ENCODE results near the gene APLF. TPM values are rescaled to one million over a fixed set of nuclear protein-coding genes. Genes with fewer than 3 reads are reported as not detected.

APLF gene
- total and polyA plus RNA-seq, 8 donors, result 3.3 to 4.4 (median 3.9) TPM

DNA sequence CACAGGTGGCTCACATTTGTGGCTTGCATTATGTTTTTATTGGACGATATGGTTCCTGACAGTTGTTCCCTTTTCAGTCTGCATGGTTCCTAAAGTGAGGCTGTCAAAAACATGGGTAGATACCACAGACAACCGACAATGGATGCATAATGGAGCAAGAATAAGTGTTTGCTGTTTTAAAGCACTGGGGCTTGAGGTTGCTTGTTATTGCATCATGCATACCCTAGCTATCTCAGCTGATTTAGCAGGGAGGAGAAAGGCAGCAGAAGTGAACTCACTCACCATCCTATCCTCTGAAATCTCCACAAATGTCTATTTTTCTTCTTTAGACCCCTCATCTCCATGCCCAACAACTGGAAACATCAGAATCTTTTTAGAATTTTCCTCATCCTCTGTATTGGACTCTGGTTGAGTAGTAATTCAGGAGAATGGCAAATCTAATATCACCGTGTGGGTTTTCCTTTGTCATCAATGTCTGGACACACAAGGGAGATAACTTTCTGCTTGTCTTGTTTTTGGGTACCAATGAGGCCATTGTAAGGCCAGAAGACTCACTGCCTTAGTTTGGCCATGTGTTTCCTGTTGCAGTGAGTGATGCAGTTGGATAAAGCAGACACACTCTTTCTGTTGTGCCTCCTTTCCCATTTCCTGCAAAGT lies 47.0 kb upstream of the APLF start:
- no peak overlapping the region for H3K27ac ChIP-seq
- TF ChIP-seq, protein P1, sequence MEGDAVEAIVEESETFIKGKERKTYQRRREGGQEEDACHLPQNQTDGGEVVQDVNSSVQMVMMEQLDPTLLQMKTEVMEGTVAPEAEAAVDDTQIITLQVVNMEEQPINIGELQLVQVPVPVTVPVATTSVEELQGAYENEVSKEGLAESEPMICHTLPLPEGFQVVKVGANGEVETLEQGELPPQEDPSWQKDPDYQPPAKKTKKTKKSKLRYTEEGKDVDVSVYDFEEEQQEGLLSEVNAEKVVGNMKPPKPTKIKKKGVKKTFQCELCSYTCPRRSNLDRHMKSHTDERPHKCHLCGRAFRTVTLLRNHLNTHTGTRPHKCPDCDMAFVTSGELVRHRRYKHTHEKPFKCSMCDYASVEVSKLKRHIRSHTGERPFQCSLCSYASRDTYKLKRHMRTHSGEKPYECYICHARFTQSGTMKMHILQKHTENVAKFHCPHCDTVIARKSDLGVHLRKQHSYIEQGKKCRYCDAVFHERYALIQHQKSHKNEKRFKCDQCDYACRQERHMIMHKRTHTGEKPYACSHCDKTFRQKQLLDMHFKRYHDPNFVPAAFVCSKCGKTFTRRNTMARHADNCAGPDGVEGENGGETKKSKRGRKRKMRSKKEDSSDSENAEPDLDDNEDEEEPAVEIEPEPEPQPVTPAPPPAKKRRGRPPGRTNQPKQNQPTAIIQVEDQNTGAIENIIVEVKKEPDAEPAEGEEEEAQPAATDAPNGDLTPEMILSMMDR (IDR thresholded peaks at IDR 0.05), result no peak
- no peak for ATAC-seq
- DNase-seq, result no peak
- H3K4me3 ChIP-seq, result no peak overlapping the region
- H3K27me3 ChIP-seq, result no peaks in the 10 kb centered on the region
- no peaks in the 10 kb centered on the region for H3K9me3 ChIP-seq
- H3K4me1 ChIP-seq, result peaks cover 0 to 20% of the 10 kb centered on the region in 2 donors
- H3K36me3 ChIP-seq, result no peaks in the 10 kb centered on the region
- intact Hi-C loops (cut with DNase I), result no loop called here

DNA sequence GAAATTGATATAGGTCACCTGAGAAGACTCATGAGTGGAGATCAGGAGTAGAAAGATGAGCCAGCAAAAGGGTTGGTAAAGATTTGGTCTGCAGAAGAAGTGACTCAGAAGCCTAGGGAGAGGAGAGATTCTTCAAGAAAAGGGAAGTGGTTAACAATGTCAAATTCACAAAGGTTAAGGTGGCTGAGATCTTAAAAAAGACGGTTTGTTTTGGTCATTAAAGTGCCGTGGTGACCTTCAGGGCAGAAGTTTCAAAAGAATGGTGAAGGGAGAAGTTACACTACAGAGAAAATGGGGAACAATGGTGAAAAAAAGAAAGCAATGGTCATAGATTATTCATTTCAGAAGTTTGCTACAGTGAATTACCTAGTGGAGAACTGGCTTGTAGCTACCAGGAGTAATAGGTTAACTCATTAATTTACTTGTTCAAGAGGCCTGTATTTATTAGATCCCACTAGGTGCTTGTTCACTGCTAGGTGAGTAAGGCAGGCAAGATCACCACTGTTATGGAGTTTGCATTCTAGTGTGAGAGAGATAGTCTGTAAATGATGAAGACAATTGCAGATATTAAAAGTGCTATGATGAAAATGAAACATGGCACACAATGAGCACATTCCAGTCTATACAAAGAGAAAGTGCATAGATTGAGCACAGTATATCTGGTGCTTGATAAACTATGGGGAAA lies 43.3 kb upstream of the APLF start:
- no peak for ATAC-seq
- H3K27ac ChIP-seq, result peak overlapping the region in 1 of 2 donors; percentile 73
- intact Hi-C loops (cut with DNase I), result no loop called here

DNA sequence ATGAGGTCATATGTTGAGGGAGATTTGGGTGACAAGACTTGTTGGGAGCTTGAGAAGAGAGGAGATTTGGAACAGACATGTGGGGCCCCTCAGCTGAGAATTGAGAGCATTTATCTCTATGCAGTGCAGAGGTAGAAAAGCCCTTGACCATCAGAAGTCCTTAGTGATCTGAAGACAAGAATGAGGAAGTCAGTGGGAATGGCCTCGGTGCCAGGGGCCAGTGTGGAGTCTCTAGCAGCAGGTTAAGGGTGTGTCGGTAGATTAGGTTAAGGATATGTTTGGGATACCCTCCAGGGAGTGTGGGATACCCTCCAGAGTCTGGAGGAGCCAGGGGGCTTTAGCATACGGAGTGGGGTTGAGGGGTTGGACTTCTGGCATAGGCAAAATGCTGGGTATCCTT lies 41.9 kb upstream of the APLF start:
- Histone ChIP-seq H3K27ac (peak overlapping the region in 1 of 2 donors; percentile 33), H3K4me3 (no peak overlapping the region), H3K4me1 (peaks cover 11 to 52% of the 10 kb centered on the region in 2 donors), H3K9me3 (no peaks in the 10 kb centered on the region), H3K27me3 (no peaks in the 10 kb centered on the region), H3K36me3 (no peaks in the 10 kb centered on the region)
- TF ChIP-seq, protein P1 (IDR thresholded peaks at IDR 0.05), result no peak
- intact Hi-C loops (cut with DNase I), result no loop called here
- DNase-seq, result no peak
- no peak for ATAC-seq

More for the DNA sequence above, 43.3 kb upstream of the APLF start:
- no peaks in the 10 kb centered on the region for H3K36me3 ChIP-seq
- TF ChIP-seq, protein P1 (IDR thresholded peaks at IDR 0.05), result no peak
- no peaks in the 10 kb centered on the region for H3K27me3 ChIP-seq
- H3K4me3 ChIP-seq, result no peak overlapping the region
- DNase-seq, result no peak
- no peaks in the 10 kb centered on the region for H3K9me3 ChIP-seq
- H3K4me1 ChIP-seq, result peaks cover 11 to 52% of the 10 kb centered on the region in 2 donors

DNA sequence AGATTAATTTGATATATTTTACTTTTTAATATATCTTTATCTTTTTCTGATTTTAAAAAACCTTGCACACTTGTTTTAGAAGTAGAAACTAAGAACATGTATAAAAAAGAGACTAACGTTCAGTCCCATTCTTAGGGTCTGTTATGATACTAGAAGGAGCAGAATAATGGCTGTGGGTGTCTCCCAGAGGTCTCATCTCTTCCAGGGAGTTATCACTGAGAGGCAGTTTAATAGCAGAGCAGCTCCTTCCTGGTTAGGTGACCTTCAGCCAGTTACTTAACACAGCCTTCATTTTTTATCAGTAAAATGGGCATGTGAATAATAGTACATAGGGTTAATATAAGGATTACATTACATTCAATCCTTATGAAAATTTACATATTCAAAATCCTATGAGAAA lies 40.9 kb upstream of the APLF start:
- Histone ChIP-seq H3K4me3 (no peak overlapping the region), H3K27me3 (no peaks in the 10 kb centered on the region), H3K36me3 (no peaks in the 10 kb centered on the region), H3K27ac (peak overlapping the region in 1 of 2 donors; percentile 42), H3K4me1 (peaks cover 11 to 52% of the 10 kb centered on the region in 2 donors), H3K9me3 (no peaks in the 10 kb centered on the region)
- intact Hi-C loops (cut with DNase I), result no loop called here
- DNase-seq (no peak), ATAC-seq (no peak)
- TF ChIP-seq, protein P1 (IDR thresholded peaks at IDR 0.05), result no peak

DNA sequence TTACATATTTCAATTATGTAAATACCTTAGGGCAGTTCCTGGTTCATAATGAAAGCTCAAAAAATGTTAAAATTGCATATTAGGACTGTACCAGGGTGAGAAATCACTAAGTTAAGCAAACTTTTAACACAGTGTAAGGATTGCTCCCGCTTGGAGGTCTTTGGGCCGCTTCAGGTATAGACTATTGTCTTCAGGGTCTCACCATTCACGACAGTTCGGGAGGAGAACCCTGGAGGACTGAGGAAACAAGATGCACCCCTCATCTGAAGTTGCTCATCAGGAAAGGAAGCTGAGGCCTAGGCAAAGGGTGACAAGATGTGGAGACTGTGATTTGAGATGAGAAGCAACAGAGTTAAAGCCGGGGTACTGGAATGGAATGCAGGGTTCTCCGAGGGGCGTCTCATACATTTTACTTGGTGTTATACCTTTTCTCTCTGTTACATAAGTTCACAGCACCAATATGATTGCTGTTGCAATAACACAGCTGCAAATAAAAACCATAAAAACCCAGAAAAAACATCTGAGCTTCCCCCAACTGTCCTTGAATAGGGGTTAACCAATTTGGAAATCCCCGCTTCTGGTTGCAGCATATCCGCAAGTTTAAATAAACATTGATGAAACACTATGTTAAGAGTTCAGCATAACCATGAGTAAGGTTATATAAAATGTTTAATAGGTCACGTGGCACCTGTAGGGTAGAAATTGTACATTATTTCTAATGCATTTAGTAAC lies 40.4 kb upstream of the APLF start:
- H3K9me3 ChIP-seq, result no peaks in the 10 kb centered on the region
- ATAC-seq, result peak; percentile 32
- H3K27ac ChIP-seq, result peak overlapping the region in 1 of 2 donors; percentile 42
- peaks cover 11 to 52% of the 10 kb centered on the region in 2 donors for H3K4me1 ChIP-seq
- no peaks in the 10 kb centered on the region for H3K27me3 ChIP-seq
- intact Hi-C loops (cut with DNase I), result no loop called here
- no peak for DNase-seq
- TF ChIP-seq, protein P1 (IDR thresholded peaks at IDR 0.05), result no peak
- H3K36me3 ChIP-seq, result no peaks in the 10 kb centered on the region
- no peak overlapping the region for H3K4me3 ChIP-seq

Data from left lung (tissue), 10 donors.